ENCODE data around the gene GPRIN3.

Gene GPRIN3

DNA sequence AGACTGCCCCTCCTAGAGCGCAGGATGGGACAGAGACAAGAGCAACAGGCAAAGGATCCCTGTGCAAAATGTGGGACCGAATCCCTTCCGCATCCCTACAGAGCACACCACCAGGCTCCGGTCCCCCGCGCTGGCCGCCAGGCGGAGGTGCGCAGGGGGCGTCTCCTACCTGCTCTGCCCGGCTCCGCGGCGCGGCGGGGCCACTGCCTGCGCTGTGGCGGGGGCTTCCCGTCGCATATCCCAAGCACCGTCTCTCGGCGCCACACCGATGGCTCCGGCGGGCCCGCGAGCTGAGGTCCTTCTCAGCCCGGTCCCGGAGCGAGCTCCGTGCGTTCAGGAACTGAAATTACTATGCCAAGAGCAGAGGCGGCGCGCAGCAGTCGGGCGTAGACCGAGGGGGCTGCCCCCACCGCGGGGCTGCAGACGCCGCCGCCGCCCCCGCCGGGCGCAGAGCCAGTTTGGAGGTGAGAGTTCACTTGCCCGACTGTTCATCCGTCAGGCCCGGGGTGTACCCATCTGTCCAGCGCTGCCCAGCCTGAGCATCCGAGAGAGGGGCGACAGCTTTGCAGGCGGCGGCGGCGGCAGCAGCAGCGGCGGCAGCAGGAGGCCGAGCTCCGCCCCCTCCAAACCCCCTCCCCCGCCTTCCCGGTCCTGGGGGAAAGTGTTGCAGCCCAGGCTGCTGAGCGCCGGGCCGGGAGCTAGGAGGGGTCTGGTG, at the start of gene GPRIN3:
TSS of gene GPRIN3 (minus strand) at position 355 of the 715 bp plus-strand sequence. CDS start 57,690 bp downstream, outside the sequence.
- no peaks in the 10 kb centered on the region for H4K20me1 ChIP-seq (ENCODE audit: insufficient read depth, low read length, poor library complexity, severe bottlenecking)
- TF ChIP-seq EZH2phosphoT487 (IDR thresholded peaks at IDR 0.05; ENCODE audit: borderline replicate concordance) = no peak
- no peak for TF ChIP-seq CTCF (conservative IDR thresholded peaks at IDR 0.05; ENCODE audit: low read length)
- H3K79me2 ChIP-seq (ENCODE audit: insufficient read depth, low read length) = no peaks in the 10 kb centered on the region
- H3K4me1 ChIP-seq (ENCODE audit: insufficient read depth, low read length, poor library complexity, severe bottlenecking) = peaks cover 11% of the 10 kb centered on the region
- peak within 1 kb of the TSS; percentile 66 for H3K4me2 ChIP-seq (ENCODE audit: low read depth, low read length, poor library complexity, severe bottlenecking)
- H3K27me3 ChIP-seq (ENCODE audit: insufficient read depth, low read length, poor library complexity, severe bottlenecking) = peaks cover 17% of the 10 kb centered on the region
- peaks cover 6% of the 10 kb centered on the region; the same call in 1 of the 2 replicates for H3F3A ChIP-seq (ENCODE audit: low read depth)
- no peak within 1 kb of the TSS for H3K9ac ChIP-seq (ENCODE audit: low read depth, low read length, poor library complexity, severe bottlenecking)
- no peaks in the 10 kb centered on the region for H3K36me3 ChIP-seq (ENCODE audit: insufficient read depth, low read length)
- H3K4me3 ChIP-seq (ENCODE audit: low read length, poor library complexity, severe bottlenecking) = peak within 1 kb of the TSS; percentile 63
- H2AFZ ChIP-seq (ENCODE audit: low read length) = peak within 1 kb of the TSS; percentile 73
- H3K9me3 ChIP-seq (ENCODE audit: insufficient read depth, low read depth, low read length) = no peaks in the 10 kb centered on the region
- no peaks in the 10 kb centered on the region for H3K9me2 ChIP-seq (replicated peaks; ENCODE audit: low read depth, low read length)

DNA sequence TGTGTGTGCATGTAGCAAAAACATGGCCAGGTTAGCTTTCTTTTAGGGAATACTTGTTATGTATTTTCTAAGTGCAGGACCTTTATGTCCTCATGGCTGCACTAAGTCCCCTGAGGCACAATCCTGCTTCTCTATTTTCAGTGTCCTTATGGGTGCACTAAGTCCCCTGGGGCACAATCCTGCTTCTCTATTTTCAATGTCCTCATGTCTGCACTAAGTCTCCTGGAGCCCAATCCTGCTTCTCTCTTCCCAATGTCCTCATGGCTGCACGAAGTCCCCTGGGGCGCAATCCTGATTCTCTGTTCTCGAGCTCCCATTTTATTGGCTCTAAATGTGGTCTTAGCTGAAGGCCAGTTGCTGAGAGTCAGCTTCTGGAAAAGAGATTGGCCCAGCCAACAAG, 49.7 kb upstream of the GPRIN3 start:
- no peaks in the 10 kb centered on the region for H3F3A ChIP-seq (ENCODE audit: low read depth)
- TF ChIP-seq CTCF (conservative IDR thresholded peaks at IDR 0.05; ENCODE audit: low read length) (no peak), EZH2phosphoT487 (IDR thresholded peaks at IDR 0.05; ENCODE audit: borderline replicate concordance) (no peak)

DNA sequence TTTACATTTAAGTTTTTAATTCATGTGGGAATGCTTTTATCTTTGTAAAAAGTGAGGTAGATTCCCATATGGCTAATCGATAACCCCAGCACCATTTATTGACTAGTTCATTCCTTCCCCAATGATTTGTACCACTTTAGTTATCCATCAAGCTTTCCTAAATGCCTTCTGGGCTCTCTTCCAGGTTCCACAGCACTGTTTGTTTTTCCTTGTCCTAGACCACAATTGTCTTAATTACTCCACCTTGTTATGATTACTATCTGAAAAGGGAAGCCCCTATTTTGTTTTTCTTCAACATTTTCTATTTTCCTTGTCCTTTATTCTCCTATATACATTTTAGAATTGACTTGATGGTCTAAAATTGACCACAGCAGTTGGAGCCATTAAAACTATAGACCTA, 48.5 kb upstream of the GPRIN3 start:
- no peaks in the 10 kb centered on the region for H3K9me2 ChIP-seq (replicated peaks; ENCODE audit: low read depth, low read length)
- no peaks in the 10 kb centered on the region for H3K4me1 ChIP-seq (ENCODE audit: insufficient read depth, low read length, poor library complexity, severe bottlenecking)
- no peaks in the 10 kb centered on the region for H3K9me3 ChIP-seq (ENCODE audit: insufficient read depth, low read depth, low read length)
- H3K4me3 ChIP-seq (ENCODE audit: low read length, poor library complexity, severe bottlenecking) = no peak overlapping the region
- H2AFZ ChIP-seq (ENCODE audit: low read length) = no peak overlapping the region
- no peak overlapping the region for H3K4me2 ChIP-seq (ENCODE audit: low read depth, low read length, poor library complexity, severe bottlenecking)
- no peak for TF ChIP-seq EZH2phosphoT487 (IDR thresholded peaks at IDR 0.05; ENCODE audit: borderline replicate concordance)
- no peaks in the 10 kb centered on the region for H3F3A ChIP-seq (ENCODE audit: low read depth)
- no peaks in the 10 kb centered on the region for H3K79me2 ChIP-seq (ENCODE audit: insufficient read depth, low read length)
- H4K20me1 ChIP-seq (ENCODE audit: insufficient read depth, low read length, poor library complexity, severe bottlenecking) = no peaks in the 10 kb centered on the region
- H3K27me3 ChIP-seq (ENCODE audit: insufficient read depth, low read length, poor library complexity, severe bottlenecking) = no peaks in the 10 kb centered on the region
- no peaks in the 10 kb centered on the region for H3K36me3 ChIP-seq (ENCODE audit: insufficient read depth, low read length)
- no peak overlapping the region for H3K9ac ChIP-seq (ENCODE audit: low read depth, low read length, poor library complexity, severe bottlenecking)

More for the DNA sequence above, 49.7 kb upstream of the GPRIN3 start:
- Histone ChIP-seq H3K79me2 (ENCODE audit: insufficient read depth, low read length) (no peaks in the 10 kb centered on the region), H3K9ac (ENCODE audit: low read depth, low read length, poor library complexity, severe bottlenecking) (no peak overlapping the region), H3K9me3 (ENCODE audit: insufficient read depth, low read depth, low read length) (no peaks in the 10 kb centered on the region), H3K4me1 (ENCODE audit: insufficient read depth, low read length, poor library complexity, severe bottlenecking) (no peaks in the 10 kb centered on the region), H3K4me3 (ENCODE audit: low read length, poor library complexity, severe bottlenecking) (no peak overlapping the region), H3K27me3 (ENCODE audit: insufficient read depth, low read length, poor library complexity, severe bottlenecking) (no peaks in the 10 kb centered on the region), H4K20me1 (ENCODE audit: insufficient read depth, low read length, poor library complexity, severe bottlenecking) (no peaks in the 10 kb centered on the region), H3K9me2 (replicated peaks; ENCODE audit: low read depth, low read length) (no peaks in the 10 kb centered on the region), H3K36me3 (ENCODE audit: insufficient read depth, low read length) (no peaks in the 10 kb centered on the region), H3K4me2 (ENCODE audit: low read depth, low read length, poor library complexity, severe bottlenecking) (no peak overlapping the region), H2AFZ (ENCODE audit: low read length) (no peak overlapping the region)

DNA sequence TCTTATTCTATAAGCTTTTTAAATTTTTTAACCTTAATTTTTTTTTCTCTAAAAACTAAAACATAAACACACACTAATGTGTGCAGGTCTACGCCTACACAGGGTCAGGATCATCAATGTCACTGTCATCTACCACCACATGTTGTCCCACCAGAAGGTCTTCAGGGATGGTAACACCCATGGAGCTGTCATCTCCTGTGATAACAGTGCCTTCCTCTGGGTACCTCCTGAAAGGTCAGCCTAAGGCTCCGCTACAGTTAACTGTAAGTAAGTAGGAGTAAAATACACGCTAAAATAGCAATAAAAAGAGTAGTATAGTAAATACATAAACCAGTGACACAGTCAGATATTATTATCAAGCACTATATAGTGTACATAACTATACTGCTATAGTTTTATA, 45.9 kb upstream of the GPRIN3 start:
- H3K27me3 ChIP-seq (ENCODE audit: insufficient read depth, low read length, poor library complexity, severe bottlenecking) = no peaks in the 10 kb centered on the region
- H3K9me3 ChIP-seq (ENCODE audit: insufficient read depth, low read depth, low read length) = no peaks in the 10 kb centered on the region
- H3K4me2 ChIP-seq (ENCODE audit: low read depth, low read length, poor library complexity, severe bottlenecking) = no peak overlapping the region
- no peaks in the 10 kb centered on the region for H4K20me1 ChIP-seq (ENCODE audit: insufficient read depth, low read length, poor library complexity, severe bottlenecking)
- no peaks in the 10 kb centered on the region for H3K79me2 ChIP-seq (ENCODE audit: insufficient read depth, low read length)
- H3F3A ChIP-seq (ENCODE audit: low read depth) = no peaks in the 10 kb centered on the region
- H3K9me2 ChIP-seq (replicated peaks; ENCODE audit: low read depth, low read length) = no peaks in the 10 kb centered on the region
- no peaks in the 10 kb centered on the region for H3K4me1 ChIP-seq (ENCODE audit: insufficient read depth, low read length, poor library complexity, severe bottlenecking)
- no peaks in the 10 kb centered on the region for H3K36me3 ChIP-seq (ENCODE audit: insufficient read depth, low read length)
- no peak overlapping the region for H2AFZ ChIP-seq (ENCODE audit: low read length)
- H3K9ac ChIP-seq (ENCODE audit: low read depth, low read length, poor library complexity, severe bottlenecking) = no peak overlapping the region
- TF ChIP-seq CTCF (conservative IDR thresholded peaks at IDR 0.05; ENCODE audit: low read length) = no peak; the same call in 1 of the 2 replicates
- no peak for TF ChIP-seq EZH2phosphoT487 (IDR thresholded peaks at IDR 0.05; ENCODE audit: borderline replicate concordance)
- H3K4me3 ChIP-seq (ENCODE audit: low read length, poor library complexity, severe bottlenecking) = no peak overlapping the region

Measured in Loucy (cell line).